Osteocyte (in vitro differentiated cells): Measurements from ENCODE around the gene SERINC2. TPM values are rescaled to one million over a fixed set of nuclear protein-coding genes. Genes with fewer than 3 reads are reported as not detected.

ENCODE experiments used
- DNase-seq: peaks from one replicate; pipeline ENCODE4 v3.0.0; 2021; ENCODE audit warnings: mixed read lengths; ENCODE audit not compliant: unreplicated experiment; ENCODE audit errors: extremely low spot score
- H3K27ac Mint-ChIP-seq: one replicate; pipeline ENCODE4 v1.8.0; 2021; ENCODE audit warnings: mild to moderate bottlenecking, mixed read lengths; ENCODE audit not compliant: unreplicated experiment
- H3K27me3 Mint-ChIP-seq: one replicate; pipeline ENCODE4 v1.8.0; 2021; ENCODE audit warnings: mixed read lengths; ENCODE audit not compliant: unreplicated experiment
- H3K36me3 Mint-ChIP-seq: one replicate; pipeline ENCODE4 v1.8.0; 2021; ENCODE audit warnings: mixed read lengths; ENCODE audit not compliant: unreplicated experiment
- H3K4me1 Mint-ChIP-seq: one replicate; pipeline ENCODE4 v1.8.0; 2021; ENCODE audit warnings: mixed read lengths; ENCODE audit not compliant: unreplicated experiment
- H3K4me3 Mint-ChIP-seq: one replicate; pipeline ENCODE4 v1.8.0; 2021; ENCODE audit warnings: mild to moderate bottlenecking, moderate library complexity, mixed read lengths; ENCODE audit not compliant: unreplicated experiment
- H3K9me3 Mint-ChIP-seq: one replicate; pipeline ENCODE4 v1.8.0; 2021; ENCODE audit warnings: mixed read lengths; ENCODE audit not compliant: unreplicated experiment
- CTCF ChIP-seq: fragments of 200-600 bp; sonication (generic); IDR thresholded peaks from 2 replicates; pipeline ENCODE4 v1.5.0; 2021; ENCODE audit warnings: antibody characterized with exemption, mild to moderate bottlenecking, moderate library complexity
- total RNA-seq: library from RNA; stranded (reverse); gene quantifications from 2 replicates; pipeline ENCODE4 v1.2.1, GENCODE V29; 2021

Gene SERINC2
- total RNA-seq, 1 donor from 2014 or later, result 4.2 TPM

- Mint-ChIP-seq H3K4me3 (no peak overlapping the region), H3K9me3 (peaks cover 10% of the 10 kb centered on the region), H3K27me3 (peaks cover 22% of the 10 kb centered on the region), H3K36me3 (no peaks in the 10 kb centered on the region), H3K27ac (no peak overlapping the region), H3K4me1 (no peaks in the 10 kb centered on the region)
- no peak for DNase-seq
- TF ChIP-seq CTCF, result no peak
Observed at GRCh38 chr1:31444725-31445448, 31.9 kb downstream of the SERINC2 start.

GRCh38 chr1:31445951-31446350 is 32.9 kb downstream of the SERINC2 start:
- no peak for TF ChIP-seq CTCF
- no peaks in the 10 kb centered on the region for H3K36me3 Mint-ChIP-seq
- H3K27me3 Mint-ChIP-seq, result peaks cover 31% of the 10 kb centered on the region
- peaks cover 10% of the 10 kb centered on the region for H3K9me3 Mint-ChIP-seq
- no peak overlapping the region for H3K4me3 Mint-ChIP-seq
- DNase-seq, result no peak
- H3K27ac Mint-ChIP-seq, result no peak overlapping the region
- no peaks in the 10 kb centered on the region for H3K4me1 Mint-ChIP-seq

- H3K9me3 Mint-ChIP-seq, result peaks cover 16% of the 10 kb centered on the region
- DNase-seq, result no peak
Observed at GRCh38 chr1:31447210-31447609, 34.2 kb downstream of the SERINC2 start.

GRCh38 chr1:31453384-31454079 is 40.5 kb downstream of the SERINC2 start:
- H3K4me3 Mint-ChIP-seq, result no peak overlapping the region
- H3K27ac Mint-ChIP-seq, result no peak overlapping the region
- no peak for DNase-seq
- H3K4me1 Mint-ChIP-seq, result no peaks in the 10 kb centered on the region
- no peak for TF ChIP-seq CTCF
- no peaks in the 10 kb centered on the region for H3K36me3 Mint-ChIP-seq
- peaks cover 40% of the 10 kb centered on the region for H3K27me3 Mint-ChIP-seq
- H3K9me3 Mint-ChIP-seq, result peaks cover 37% of the 10 kb centered on the region

More at GRCh38 chr1:31447210-31447609, 34.2 kb downstream of the SERINC2 start:
- TF ChIP-seq CTCF, result no peak
- Mint-ChIP-seq H3K4me3 (no peak overlapping the region), H3K36me3 (no peaks in the 10 kb centered on the region), H3K27me3 (peaks cover 37% of the 10 kb centered on the region), H3K27ac (no peak overlapping the region), H3K4me1 (no peaks in the 10 kb centered on the region)

GRCh38 chr1:31458287-31458896 is 45.4 kb downstream of the SERINC2 start:
- H3K36me3 Mint-ChIP-seq, result no peaks in the 10 kb centered on the region
- peaks cover 40% of the 10 kb centered on the region for H3K9me3 Mint-ChIP-seq
- no peaks in the 10 kb centered on the region for H3K4me1 Mint-ChIP-seq
- TF ChIP-seq CTCF, result no peak
- H3K27me3 Mint-ChIP-seq, result peaks cover 46% of the 10 kb centered on the region
- DNase-seq, result no peak
- H3K4me3 Mint-ChIP-seq, result no peak overlapping the region
- no peak overlapping the region for H3K27ac Mint-ChIP-seq
